Stomach (tissue), 4 donors: Measurements from ENCODE around the gene IL17RC.
"Not testable (repeated sequence)": the region's sequence is repeated elsewhere in the genome, so short reads cannot be mapped to it uniquely, and the experiment has no call there.

Source experiments
- CTCF ChIP-seq, 7 experiments: fragments of 450-650 bp in 4 of 7; fragments of 200-600 bp in 3 of 7; sonication (generic) in 3 of 7; IDR thresholded peaks; one replicate each; pipeline ENCODE4 v1.5.1; 2016 to 2019; ENCODE audit warnings: antibody characterized with exemption in 7 of 7, control low read depth in 2 of 7, mild to moderate bottlenecking in 1 of 7
- EP300 ChIP-seq: sonication (generic); formaldehyde crosslinking; IDR thresholded peaks from one replicate; pipeline ENCODE4 v1.6.1; 2017; ENCODE audit warnings: antibody characterized with exemption
- POLR2A ChIP-seq, 4 donors: fragments of 450-650 bp; IDR thresholded peaks; one replicate each; pipeline ENCODE4 v1.6.1; 2016; ENCODE audit warnings: antibody characterized with exemption in 4 of 4, control low read depth in 2 of 4, mild to moderate bottlenecking in 1 of 4, moderate library complexity in 1 of 4

GRCh38 chr3:9900965-9901415 lies 15.9 kb upstream of the IL17RC start:
- TF ChIP-seq POLR2A (IDR thresholded peaks at IDR 0.05); CTCF (IDR thresholded peaks at IDR 0.05); EP300: not testable (repeated sequence)
